ENCODE results near the gene SNAPC1. TPM values are rescaled to one million over a fixed set of nuclear protein-coding genes. Genes with fewer than 3 reads are reported as not detected.
"Not testable (repeated sequence)": the region's sequence is repeated elsewhere in the genome, so short reads cannot be mapped to it uniquely, and the experiment has no call there.

The SNAPC1 gene
- polyA plus RNA-seq, 1 donor from 2014 or later, result 5.2 TPM

- H3K27ac Mint-ChIP-seq, result no peak overlapping the region
These were observed 23.1 kb upstream of the SNAPC1 start for GRCh38 chr14:61739133-61739532.

GRCh38 chr14:61742371-61742770, 19.8 kb upstream of the SNAPC1 start:
- peaks cover 3% of the 10 kb centered on the region for H3K36me3 Mint-ChIP-seq
- H3K4me3 Mint-ChIP-seq, result no peak overlapping the region
- peaks cover 0 to 11% (median 0%) of the 10 kb centered on the region in 3 donors for H3K4me1 Mint-ChIP-seq
- H3K27ac Mint-ChIP-seq, result no peak overlapping the region
- H3K9me3 Mint-ChIP-seq, result no peaks in the 10 kb centered on the region
- no peaks in the 10 kb centered on the region for H3K27me3 Mint-ChIP-seq

More at GRCh38 chr14:61739133-61739532, 23.1 kb upstream of the SNAPC1 start:
- H3K4me3 Mint-ChIP-seq, result no peak overlapping the region
- no peaks in the 10 kb centered on the region for H3K9me3 Mint-ChIP-seq
- peaks cover 3 to 19% (median 7%) of the 10 kb centered on the region in 3 donors for H3K4me1 Mint-ChIP-seq
- H3K36me3 Mint-ChIP-seq, result peaks cover 15% of the 10 kb centered on the region
- H3K27me3 Mint-ChIP-seq, result no peaks in the 10 kb centered on the region

GRCh38 chr14:61744238-61744637, 18.0 kb upstream of the SNAPC1 start:
- H3K27me3 Mint-ChIP-seq, result no peaks in the 10 kb centered on the region
- no peak overlapping the region for H3K27ac Mint-ChIP-seq
- H3K9me3 Mint-ChIP-seq, result no peaks in the 10 kb centered on the region
- no peak overlapping the region for H3K4me3 Mint-ChIP-seq
- no peaks in the 10 kb centered on the region for H3K36me3 Mint-ChIP-seq
- peaks cover 0 to 9% (median 0%) of the 10 kb centered on the region in 3 donors for H3K4me1 Mint-ChIP-seq

GRCh38 chr14:61746346-61746745, 15.9 kb upstream of the SNAPC1 start:
- not testable (repeated sequence) for H3K36me3 Mint-ChIP-seq, H3K9me3 Mint-ChIP-seq, H3K4me3 Mint-ChIP-seq, H3K27me3 Mint-ChIP-seq
- H3K4me1 Mint-ChIP-seq, result peaks cover 6 to 15% (median 6%) of the 10 kb centered on the region in 3 donors
- peak overlapping the region in 2 of 3 donors; percentile 43 to 55 for H3K27ac Mint-ChIP-seq

GRCh38 chr14:61746881-61747280, 15.3 kb upstream of the SNAPC1 start:
- no peak overlapping the region for H3K4me3 Mint-ChIP-seq
- no peaks in the 10 kb centered on the region for H3K36me3 Mint-ChIP-seq
- H3K4me1 Mint-ChIP-seq, result peaks cover 9 to 21% (median 10%) of the 10 kb centered on the region in 3 donors
- no peaks in the 10 kb centered on the region for H3K9me3 Mint-ChIP-seq
- peak overlapping the region in 2 of 3 donors; percentile 43 to 55 for H3K27ac Mint-ChIP-seq
- no peaks in the 10 kb centered on the region for H3K27me3 Mint-ChIP-seq

- Mint-ChIP-seq H3K4me1 (peaks cover 12 to 25% (median 14%) of the 10 kb centered on the region in 3 donors), H3K4me3 (no peak overlapping the region), H3K9me3 (no peaks in the 10 kb centered on the region), H3K27ac (no peak overlapping the region), H3K27me3 (no peaks in the 10 kb centered on the region), H3K36me3 (no peaks in the 10 kb centered on the region)
These were observed 14.9 kb upstream of the SNAPC1 start for GRCh38 chr14:61747342-61747741.

GRCh38 chr14:61749264-61749663, 13.0 kb upstream of the SNAPC1 start:
- H3K4me1 Mint-ChIP-seq, result peaks cover 20 to 31% (median 26%) of the 10 kb centered on the region in 3 donors
- H3K27me3 Mint-ChIP-seq, result no peaks in the 10 kb centered on the region
- H3K4me3 Mint-ChIP-seq, result no peak overlapping the region
- no peaks in the 10 kb centered on the region for H3K9me3 Mint-ChIP-seq
- peaks cover 2% of the 10 kb centered on the region for H3K36me3 Mint-ChIP-seq
- H3K27ac Mint-ChIP-seq, result no peak overlapping the region

- H3K27ac Mint-ChIP-seq, result peak overlapping the region in 2 of 3 donors; percentile 52 to 98
- peaks cover 2% of the 10 kb centered on the region for H3K36me3 Mint-ChIP-seq
- H3K4me1 Mint-ChIP-seq, result peaks cover 20 to 35% (median 27%) of the 10 kb centered on the region in 3 donors
- no peaks in the 10 kb centered on the region for H3K9me3 Mint-ChIP-seq
- H3K4me3 Mint-ChIP-seq, result peak overlapping the region in 2 of 4 donors; percentile 15 to 88
- no peaks in the 10 kb centered on the region for H3K27me3 Mint-ChIP-seq
These were observed 12.4 kb upstream of the SNAPC1 start for GRCh38 chr14:61749867-61750266.

GRCh38 chr14:61750708-61751474, 11.3 kb upstream of the SNAPC1 start:
- Mint-ChIP-seq H3K4me3 (peak overlapping the region; percentile 84 to 96 (median 92)), H3K4me1 (peaks cover 20 to 35% (median 27%) of the 10 kb centered on the region in 3 donors), H3K27me3 (no peaks in the 10 kb centered on the region), H3K27ac (peak overlapping the region; percentile 52 to 98 (median 95)), H3K36me3 (peaks cover 2% of the 10 kb centered on the region), H3K9me3 (peaks cover 0 to 1% (median 0%) of the 10 kb centered on the region in 3 donors)

GRCh38 chr14:61751475-61751989, 10.7 kb upstream of the SNAPC1 start:
- peaks cover 0 to 1% (median 0%) of the 10 kb centered on the region in 3 donors for H3K9me3 Mint-ChIP-seq
- peak overlapping the region; percentile 84 to 96 (median 88) for H3K4me3 Mint-ChIP-seq
- H3K27me3 Mint-ChIP-seq, result no peaks in the 10 kb centered on the region
- H3K27ac Mint-ChIP-seq, result peak overlapping the region; percentile 52 to 98 (median 53)
- peaks cover 2% of the 10 kb centered on the region for H3K36me3 Mint-ChIP-seq
- peaks cover 20 to 34% (median 27%) of the 10 kb centered on the region in 3 donors for H3K4me1 Mint-ChIP-seq

- peak overlapping the region in 1 of 3 donors; percentile 52 for H3K27ac Mint-ChIP-seq
These were observed 9.6 kb upstream of the SNAPC1 start for GRCh38 chr14:61752626-61753025.

GRCh38 chr14:61753631-61754030, 8.6 kb upstream of the SNAPC1 start:
- H3K27me3 Mint-ChIP-seq, result no peaks in the 10 kb centered on the region
- no peak overlapping the region for H3K4me3 Mint-ChIP-seq
- peaks cover 2% of the 10 kb centered on the region for H3K36me3 Mint-ChIP-seq
- peaks cover 0 to 1% (median 0%) of the 10 kb centered on the region in 3 donors for H3K9me3 Mint-ChIP-seq
- no peak overlapping the region for H3K27ac Mint-ChIP-seq
- H3K4me1 Mint-ChIP-seq, result peaks cover 20 to 31% (median 27%) of the 10 kb centered on the region in 3 donors

More at GRCh38 chr14:61752626-61753025, 9.6 kb upstream of the SNAPC1 start:
- Mint-ChIP-seq H3K4me1 (peaks cover 20 to 31% (median 27%) of the 10 kb centered on the region in 3 donors), H3K27me3 (no peaks in the 10 kb centered on the region), H3K9me3 (peaks cover 0 to 1% (median 0%) of the 10 kb centered on the region in 3 donors), H3K4me3 (peak overlapping the region in 3 of 4 donors; percentile 2 to 88 (median 88)), H3K36me3 (peaks cover 2% of the 10 kb centered on the region)

GRCh38 chr14:61754627-61755381, 7.4 kb upstream of the SNAPC1 start:
- H3K27ac Mint-ChIP-seq, result peak overlapping the region in 1 of 3 donors; percentile 16

GRCh38 chr14:61755382-61755742, 6.9 kb upstream of the SNAPC1 start:
- not testable (repeated sequence) for H3K9me3 Mint-ChIP-seq, H3K4me3 Mint-ChIP-seq, H3K27ac Mint-ChIP-seq, H3K36me3 Mint-ChIP-seq, H3K27me3 Mint-ChIP-seq
- H3K4me1 Mint-ChIP-seq, result peaks cover 18 to 26% (median 25%) of the 10 kb centered on the region in 3 donors

More at GRCh38 chr14:61754627-61755381, 7.4 kb upstream of the SNAPC1 start:
- H3K9me3 Mint-ChIP-seq, result peaks cover 0 to 1% (median 0%) of the 10 kb centered on the region in 3 donors
- peak overlapping the region in 1 of 4 donors; percentile 19 for H3K4me3 Mint-ChIP-seq
- no peaks in the 10 kb centered on the region for H3K27me3 Mint-ChIP-seq
- peaks cover 3% of the 10 kb centered on the region for H3K36me3 Mint-ChIP-seq
- peaks cover 20 to 30% (median 27%) of the 10 kb centered on the region in 3 donors for H3K4me1 Mint-ChIP-seq

- Mint-ChIP-seq H3K9me3 (peaks cover 0 to 1% (median 0%) of the 10 kb centered on the region in 3 donors), H3K36me3 (peaks cover 3% of the 10 kb centered on the region), H3K27me3 (no peaks in the 10 kb centered on the region), H3K4me1 (peaks cover 14 to 21% (median 20%) of the 10 kb centered on the region in 3 donors), H3K4me3 (no peak overlapping the region), H3K27ac (peak overlapping the region in 1 of 3 donors; percentile 66)
These were observed 6.1 kb upstream of the SNAPC1 start for GRCh38 chr14:61756135-61756534.

Data from IgD-negative memory B cell (primary cell).